Measurements from ENCODE around the gene TTR.

- TF ChIP-seq POLR2A (IDR thresholded peaks at IDR 0.05): no peak
- TF ChIP-seq, protein P1, sequence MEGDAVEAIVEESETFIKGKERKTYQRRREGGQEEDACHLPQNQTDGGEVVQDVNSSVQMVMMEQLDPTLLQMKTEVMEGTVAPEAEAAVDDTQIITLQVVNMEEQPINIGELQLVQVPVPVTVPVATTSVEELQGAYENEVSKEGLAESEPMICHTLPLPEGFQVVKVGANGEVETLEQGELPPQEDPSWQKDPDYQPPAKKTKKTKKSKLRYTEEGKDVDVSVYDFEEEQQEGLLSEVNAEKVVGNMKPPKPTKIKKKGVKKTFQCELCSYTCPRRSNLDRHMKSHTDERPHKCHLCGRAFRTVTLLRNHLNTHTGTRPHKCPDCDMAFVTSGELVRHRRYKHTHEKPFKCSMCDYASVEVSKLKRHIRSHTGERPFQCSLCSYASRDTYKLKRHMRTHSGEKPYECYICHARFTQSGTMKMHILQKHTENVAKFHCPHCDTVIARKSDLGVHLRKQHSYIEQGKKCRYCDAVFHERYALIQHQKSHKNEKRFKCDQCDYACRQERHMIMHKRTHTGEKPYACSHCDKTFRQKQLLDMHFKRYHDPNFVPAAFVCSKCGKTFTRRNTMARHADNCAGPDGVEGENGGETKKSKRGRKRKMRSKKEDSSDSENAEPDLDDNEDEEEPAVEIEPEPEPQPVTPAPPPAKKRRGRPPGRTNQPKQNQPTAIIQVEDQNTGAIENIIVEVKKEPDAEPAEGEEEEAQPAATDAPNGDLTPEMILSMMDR (IDR thresholded peaks at IDR 0.05): no peak
These were observed 564 bp upstream of the TTR start for GRCh38 chr18:31591113-31591512.
